KG1 (cell line): ENCODE measurements around the gene MCEMP1.

Experiments used
- DNase-seq: peaks from one replicate; lab custom pipeline; 2025; lab: John Stamatoyannopoulos, UW

The MCEMP1 gene

GRCh38 chr19:7698583-7698982 is 21.7 kb downstream of the MCEMP1 start:
- DNase-seq: no peak

GRCh38 chr19:7699003-7699402 is 22.1 kb downstream of the MCEMP1 start:
- DNase-seq: no peak

DNA sequence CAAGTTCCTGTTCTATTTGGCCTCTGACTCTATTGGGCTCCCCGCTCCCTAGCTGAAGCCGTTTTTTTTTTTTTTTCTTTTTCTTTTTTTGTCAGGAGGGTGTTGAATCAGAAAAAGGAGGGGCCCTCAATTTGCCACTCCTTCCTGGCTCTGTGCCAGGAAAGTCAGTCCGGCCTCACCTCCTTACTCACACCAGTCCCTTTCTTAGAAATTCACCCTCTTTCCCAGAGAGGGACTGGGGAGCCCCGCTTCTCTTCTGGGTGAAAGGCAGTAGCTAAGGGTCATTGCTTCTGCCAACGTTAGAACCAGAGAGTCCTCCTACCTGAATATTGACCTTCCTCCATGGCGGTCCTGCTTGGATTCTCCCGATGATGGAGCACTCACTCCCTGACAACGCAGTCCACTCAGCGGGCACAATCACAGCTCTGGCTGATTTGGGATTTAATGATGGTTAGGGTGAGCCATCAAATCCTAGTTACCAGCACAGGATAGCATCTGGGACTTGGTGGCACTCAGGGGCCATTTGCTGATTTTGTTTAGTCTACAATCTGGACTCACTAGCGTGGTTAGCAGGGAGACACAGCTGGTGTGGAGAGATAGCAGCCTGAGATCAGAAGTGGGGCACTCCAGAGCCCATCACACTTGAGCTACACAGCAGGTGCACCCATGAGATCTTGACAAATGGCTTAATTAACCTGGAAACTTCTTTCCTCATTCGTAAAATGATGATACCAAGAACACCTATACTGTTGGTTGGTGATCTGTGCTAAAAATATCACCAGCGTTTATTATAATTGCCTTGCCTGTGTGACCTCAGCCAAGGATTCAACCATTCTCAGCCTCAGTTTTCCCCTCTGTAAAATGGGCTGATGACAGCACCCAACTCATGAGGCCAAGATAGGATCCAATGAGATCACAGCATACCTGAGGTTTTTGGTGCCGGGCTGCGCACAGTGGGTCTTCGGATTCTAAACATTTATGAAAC is 22.8 kb downstream of the MCEMP1 start:
- DNase-seq: no peak

- no peak for DNase-seq
These were observed 24.3 kb downstream of the MCEMP1 start for GRCh38 chr19:7701049-7701653.

DNA sequence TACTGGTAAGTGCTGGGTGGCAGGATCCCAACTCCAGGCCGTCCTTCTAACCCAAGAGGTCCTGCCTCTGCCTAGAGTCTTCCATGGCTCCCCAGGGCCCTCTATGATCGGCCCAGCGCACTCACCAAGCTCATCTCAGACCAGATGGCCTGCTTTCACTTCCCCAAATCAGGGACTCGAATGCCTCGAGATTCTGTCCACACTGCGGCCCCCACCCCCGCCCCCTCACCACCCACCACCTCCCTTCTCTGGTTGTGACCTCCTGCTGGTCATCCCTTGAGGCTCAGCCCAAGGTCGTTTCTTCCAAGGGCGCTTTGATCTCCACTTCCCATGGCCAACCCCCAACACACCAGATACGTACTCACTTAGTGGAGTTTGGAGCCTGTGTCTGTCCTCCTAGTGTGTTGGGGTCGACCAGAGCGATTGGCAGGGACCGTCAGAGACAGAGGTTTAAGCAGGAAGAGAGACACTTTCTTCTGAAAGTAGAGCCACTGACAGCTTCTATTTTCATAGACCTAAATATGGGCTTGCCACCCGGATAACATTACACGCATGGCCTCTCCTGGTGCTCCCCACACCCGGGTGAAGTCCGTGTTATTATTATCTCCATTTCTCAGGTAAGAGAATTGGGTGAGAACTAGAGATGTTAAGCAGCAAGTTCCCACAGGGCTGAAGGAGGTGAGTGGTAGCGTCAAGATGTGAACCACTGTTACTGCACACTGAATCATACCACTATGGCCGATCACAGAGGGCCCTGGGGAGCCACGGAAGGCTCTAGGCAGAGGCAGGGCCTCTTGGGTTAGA is 25.0 kb downstream of the MCEMP1 start, which contains the start of gene FCER2:
Gene FCER2 (minus strand): TSS at position 478 of the 804 bp plus-strand sequence. CDS start 2,371 bp downstream, outside the sequence.
- DNase-seq: no peak

DNA sequence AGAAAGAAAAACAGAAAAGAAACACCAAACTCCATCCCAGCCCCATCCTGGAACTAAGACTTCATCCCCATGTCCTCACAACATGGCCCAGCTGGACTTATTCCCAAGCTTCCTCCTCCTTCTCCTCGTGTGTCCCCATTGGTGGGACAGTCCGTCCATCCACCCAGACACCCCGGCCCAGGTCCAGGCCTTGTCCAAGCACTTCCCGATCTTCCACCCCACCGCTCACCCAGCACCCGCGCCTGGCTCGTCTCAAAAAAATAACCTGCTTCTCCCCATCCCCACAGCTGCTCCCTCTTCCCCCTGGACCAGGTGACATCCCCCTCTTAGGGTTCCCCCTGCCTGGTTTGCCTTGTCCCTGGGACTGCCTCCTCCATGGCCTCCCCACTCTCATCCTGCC is 26.4 kb downstream of the MCEMP1 start:
- DNase-seq: no peak

GRCh38 chr19:7704280-7705060 is 27.6 kb downstream of the MCEMP1 start:
- no peak for DNase-seq

- DNase-seq: peak; percentile 42
These were observed 28.7 kb downstream of the MCEMP1 start for GRCh38 chr19:7705387-7706187.

GRCh38 chr19:7706188-7706954 is 29.5 kb downstream of the MCEMP1 start:
- DNase-seq: no peak

GRCh38 chr19:7706955-7707456 is 30.1 kb downstream of the MCEMP1 start:
- DNase-seq: no peak

GRCh38 chr19:7709932-7710460 is 33.1 kb downstream of the MCEMP1 start:
- DNase-seq: no peak

DNA sequence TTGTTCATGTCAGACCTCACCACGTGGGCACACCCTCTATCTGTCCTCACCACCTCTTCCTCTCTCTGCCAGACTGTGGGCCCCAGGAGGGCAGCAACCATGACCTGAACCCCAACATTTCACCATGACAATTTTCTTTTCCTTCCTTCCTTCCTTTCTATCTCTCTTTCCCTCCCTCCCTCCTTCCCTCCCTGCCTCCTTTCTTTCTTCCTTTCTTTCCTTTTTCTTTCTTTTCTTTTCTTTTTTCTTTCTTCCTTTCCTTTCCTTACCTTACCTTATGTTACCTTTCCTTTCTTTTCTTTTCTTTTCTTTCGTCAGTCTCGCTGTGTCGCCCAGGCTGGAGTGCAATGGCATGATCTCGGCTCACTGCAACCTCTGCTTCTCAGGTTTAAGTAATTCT is 33.7 kb downstream of the MCEMP1 start:
- no peak for DNase-seq

DNA sequence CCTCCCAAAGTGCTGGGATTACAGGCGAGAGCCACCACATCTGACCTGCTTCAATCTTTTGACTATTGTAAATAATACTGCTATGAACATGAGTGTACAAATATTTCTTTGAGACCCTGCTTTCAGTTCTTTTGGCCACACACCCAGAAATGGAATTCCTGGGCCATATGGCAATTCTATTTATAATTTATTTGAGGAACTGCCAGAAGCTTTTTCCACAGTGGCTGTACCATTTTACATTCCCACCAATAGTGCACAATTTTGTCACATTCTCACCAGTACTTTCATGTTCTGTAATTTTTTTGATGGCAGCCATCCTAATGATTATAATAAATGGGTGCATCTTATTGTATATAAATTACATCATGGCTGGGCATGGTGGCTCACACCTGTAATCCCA is 38.8 kb downstream of the MCEMP1 start:
- DNase-seq: no peak

- DNase-seq: no peak
These were observed 39.9 kb downstream of the MCEMP1 start for GRCh38 chr19:7716762-7717161.

DNA sequence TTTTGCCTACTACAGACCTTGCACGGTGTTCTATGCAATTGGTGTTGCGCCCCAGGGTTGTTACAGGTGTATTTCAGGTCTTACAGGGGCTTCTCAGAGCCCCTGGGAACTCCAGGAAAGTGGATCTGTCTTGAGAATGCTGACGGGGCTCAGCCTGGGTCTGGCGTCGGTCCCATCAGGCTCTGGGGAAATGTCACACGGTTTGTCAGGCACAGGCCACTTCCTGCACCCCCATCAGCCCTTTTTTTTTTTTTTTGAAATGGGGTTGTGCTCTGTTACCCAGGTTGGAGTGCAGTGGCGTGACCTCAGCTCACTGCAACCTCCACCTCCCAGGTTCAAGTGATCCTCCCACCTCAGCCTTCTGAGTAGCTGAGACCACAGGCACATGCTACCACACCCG is 41.8 kb downstream of the MCEMP1 start:
- no peak for DNase-seq

DNA sequence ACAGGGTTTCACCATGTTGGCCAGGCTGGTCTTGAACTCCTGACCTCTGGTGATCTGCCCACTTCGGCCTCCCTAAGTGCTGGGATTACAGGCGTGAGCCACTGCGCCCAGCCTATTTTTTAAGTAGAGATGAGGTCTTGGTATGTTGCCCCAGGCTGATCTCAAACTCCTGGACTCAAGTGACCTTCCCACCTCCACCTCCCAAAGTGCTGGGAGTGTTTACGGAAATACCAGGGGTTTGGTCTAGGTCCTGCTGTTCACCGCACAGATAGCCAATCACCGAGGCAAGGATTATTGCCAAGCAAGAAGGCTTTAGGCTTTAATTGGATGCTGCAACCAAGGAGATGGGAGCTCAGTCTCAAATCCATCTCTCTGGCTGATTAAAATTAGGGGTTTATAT is 43.5 kb downstream of the MCEMP1 start:
- DNase-seq: no peak

DNA sequence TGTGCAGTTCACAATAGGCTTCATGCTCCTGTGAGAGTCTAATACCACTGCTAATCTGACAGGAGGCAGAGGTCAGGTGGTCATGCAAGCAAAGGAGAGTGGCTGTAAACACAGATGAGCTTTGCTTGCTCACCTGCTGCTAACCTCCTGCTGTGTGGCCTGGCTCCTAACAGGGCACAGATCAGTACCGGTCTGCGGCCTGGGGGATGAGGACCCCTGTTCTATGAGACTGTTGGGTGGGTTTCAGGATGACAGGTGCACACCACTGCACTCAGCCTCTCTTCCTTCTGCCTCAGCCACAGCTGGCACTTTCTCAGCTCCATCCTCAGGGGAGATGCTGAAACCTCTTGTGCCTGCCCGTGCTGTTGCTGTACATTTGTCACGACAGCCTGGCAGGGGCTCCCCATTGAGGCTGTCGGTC is 45.4 kb downstream of the MCEMP1 start:
- DNase-seq: no peak

DNA sequence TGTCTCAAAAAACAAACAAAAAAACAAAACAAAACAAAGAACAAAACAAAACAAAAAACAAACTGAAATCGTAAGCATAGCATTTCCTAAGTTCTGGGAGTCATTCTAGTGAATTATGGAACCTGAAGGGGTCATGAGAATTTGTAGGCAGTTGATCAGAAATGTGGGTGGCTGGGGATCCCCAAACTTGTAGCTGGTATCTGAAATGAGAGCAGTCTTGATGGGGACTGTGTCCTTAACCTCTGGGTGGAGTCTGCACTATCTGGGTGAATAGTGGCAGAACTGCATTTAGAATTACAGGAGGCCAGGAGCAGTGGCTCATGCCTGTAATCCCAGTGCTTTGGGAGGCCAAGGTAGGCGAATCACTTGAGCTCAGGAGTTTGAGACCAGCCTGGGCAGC is 48.9 kb downstream of the MCEMP1 start:
- DNase-seq: no peak

- DNase-seq: no peak
These were observed 52.3 kb downstream of the MCEMP1 start for GRCh38 chr19:7729211-7729610.
